GM10847 (cell line): Measurements from ENCODE around the gene GPR37L1.

ENCODE experiments used
- POLR2A ChIP-seq: IDR thresholded peaks from 2 replicates; pipeline ENCODE4 v1.6.1; 2011; ENCODE audit not compliant: insufficient read length; ENCODE audit errors: extremely low read depth

The GPR37L1 gene

DNA sequence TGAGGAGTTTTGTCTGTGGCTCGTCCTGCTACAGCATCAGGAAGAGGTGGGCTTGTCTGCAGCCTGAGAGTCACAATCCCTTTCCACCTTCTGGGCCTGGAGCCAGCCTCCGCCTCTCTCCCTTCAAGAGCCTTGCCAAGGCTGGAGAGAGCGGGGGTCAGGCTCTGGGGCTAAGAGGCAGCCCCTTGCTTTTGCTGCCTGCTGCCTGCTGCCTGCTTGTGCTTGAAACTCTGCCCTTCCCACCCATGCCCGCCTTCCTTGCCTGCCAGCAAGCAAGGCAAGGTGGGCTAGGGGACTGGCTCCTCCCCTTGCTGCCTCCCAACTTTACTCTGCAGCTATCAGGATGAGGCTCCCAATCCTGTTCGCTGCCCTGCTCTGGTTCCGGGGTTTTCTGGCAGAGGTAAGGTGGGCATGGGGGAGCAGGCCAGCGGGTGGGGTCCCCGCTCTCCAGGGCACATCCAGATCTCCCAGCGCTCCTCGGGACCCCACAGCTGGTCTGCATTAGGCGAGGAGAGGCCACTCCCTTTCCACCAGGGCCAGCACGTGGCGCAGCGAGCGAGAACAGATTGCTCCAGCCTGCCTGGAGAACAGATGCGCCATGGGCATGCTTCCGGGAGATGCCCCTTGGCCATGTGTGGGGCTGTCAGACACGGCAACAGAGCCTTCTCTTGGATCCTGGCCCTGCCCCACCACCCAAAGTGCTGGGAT, 45.1 kb downstream of the GPR37L1 start:
- TF ChIP-seq POLR2A: no peak

DNA sequence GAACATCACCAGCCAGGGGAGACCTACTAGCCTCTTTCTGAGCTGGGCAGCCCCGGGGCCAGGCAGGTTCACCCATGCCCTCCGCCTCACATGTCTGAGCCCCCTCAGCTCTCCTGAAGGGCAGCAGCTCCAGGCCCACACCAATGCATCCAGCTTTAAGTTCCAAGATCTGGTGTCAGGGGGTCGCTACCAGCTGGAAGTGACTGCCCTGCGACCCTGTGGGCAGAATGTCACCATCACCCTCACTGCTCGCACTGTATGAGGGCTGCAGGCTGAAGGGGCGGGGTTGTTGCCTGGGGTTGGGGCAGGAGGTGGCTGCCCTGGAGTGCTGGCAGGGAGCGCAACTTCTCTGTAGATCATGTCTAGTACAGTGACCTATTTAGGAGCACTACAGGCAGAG, 46.1 kb downstream of the GPR37L1 start:
- no peak for TF ChIP-seq POLR2A

DNA sequence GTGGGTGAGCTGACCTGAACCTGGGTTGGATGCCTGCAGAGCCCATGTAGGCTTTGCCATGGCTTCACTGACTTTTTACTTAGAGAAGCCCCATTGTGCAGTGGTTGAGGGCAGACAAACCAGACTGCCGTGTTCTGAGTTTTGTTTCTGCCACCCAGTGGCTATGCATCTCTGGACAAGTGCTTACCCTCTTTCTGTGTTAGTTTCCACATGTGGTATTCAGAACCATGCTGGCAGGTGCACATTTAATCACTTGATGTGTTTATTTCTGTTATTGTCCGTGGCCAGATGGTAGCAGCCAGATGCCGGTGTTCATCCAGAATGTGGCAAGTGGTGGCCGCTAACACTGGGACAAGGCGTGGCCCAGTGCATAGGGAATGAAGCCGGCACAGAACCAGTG, 48.0 kb downstream of the GPR37L1 start:
- no peak for TF ChIP-seq POLR2A

- TF ChIP-seq POLR2A: no peak
Observed at GRCh38 chr1:202171292-202172014, 48.7 kb downstream of the GPR37L1 start.

DNA sequence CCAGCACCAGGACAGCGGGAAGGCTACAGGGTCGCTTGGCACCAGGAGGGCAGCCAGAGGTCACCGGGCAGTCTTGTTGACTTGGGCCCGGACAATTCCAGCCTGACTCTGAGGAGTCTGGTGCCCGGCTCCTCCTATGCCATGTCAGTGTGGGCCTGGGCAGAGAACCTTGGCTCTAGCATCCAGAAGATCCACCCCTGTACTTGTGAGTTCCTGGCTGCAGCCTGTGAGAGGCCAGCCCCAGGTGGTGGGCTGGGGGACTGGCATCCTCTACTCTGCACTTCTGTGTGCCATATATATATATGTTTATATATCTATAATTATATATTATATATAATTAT, 49.3 kb downstream of the GPR37L1 start:
- no peak for TF ChIP-seq POLR2A

GRCh38 chr1:202173993-202174392, 51.3 kb downstream of the GPR37L1 start:
- TF ChIP-seq POLR2A: no peak

DNA sequence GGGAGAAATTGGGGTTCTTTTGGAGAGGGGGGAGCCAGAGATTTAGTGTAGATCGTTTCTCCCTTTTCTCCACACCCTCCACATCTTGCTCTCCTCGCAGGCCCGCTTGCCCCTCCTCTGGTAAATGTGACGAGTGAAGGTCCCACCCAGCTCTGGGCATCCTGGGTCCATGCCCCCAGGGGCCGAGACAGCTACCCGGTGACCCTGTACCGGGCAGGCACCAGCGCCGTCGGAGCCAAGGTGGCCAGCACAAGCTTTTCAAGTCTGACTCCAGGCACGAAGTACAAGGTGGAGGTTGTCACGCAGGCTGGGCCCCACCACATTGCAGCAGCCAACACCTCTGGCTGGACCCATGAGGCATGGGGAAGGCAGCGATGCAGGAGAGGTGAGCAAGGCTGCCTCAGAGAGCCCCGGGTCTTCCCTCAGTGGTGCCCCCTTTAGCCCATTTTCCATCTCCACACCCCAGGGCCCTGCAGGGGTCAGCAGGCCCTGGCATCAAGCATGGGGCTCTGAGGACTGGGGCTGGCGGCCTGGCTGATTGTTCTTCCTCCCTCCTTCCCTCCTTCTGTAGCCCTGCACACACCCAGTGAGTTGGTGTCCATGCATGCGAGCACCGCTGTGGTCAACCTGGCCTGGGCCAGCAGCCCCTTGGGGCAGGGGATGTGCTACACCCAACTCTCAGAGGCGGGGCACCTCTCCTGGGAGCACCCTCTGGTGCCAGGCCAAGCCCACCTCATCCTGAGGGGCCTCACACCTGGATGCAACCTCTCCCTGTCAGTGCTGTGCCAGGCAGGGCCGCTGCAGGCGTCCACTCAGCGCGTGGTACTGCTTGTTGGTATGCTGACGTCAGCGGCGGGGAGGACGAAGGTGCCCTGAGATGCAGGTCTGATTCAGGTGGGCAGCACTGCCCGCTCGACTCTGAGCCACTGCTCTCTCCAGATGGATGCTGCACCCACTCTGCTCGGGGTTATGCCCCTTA, 54.5 kb downstream of the GPR37L1 start:
- no peak for TF ChIP-seq POLR2A

GRCh38 chr1:202179828-202180750, 57.4 kb downstream of the GPR37L1 start:
- no peak for TF ChIP-seq POLR2A

- TF ChIP-seq POLR2A: no peak
Observed at GRCh38 chr1:202181586-202181985, 58.9 kb downstream of the GPR37L1 start.

DNA sequence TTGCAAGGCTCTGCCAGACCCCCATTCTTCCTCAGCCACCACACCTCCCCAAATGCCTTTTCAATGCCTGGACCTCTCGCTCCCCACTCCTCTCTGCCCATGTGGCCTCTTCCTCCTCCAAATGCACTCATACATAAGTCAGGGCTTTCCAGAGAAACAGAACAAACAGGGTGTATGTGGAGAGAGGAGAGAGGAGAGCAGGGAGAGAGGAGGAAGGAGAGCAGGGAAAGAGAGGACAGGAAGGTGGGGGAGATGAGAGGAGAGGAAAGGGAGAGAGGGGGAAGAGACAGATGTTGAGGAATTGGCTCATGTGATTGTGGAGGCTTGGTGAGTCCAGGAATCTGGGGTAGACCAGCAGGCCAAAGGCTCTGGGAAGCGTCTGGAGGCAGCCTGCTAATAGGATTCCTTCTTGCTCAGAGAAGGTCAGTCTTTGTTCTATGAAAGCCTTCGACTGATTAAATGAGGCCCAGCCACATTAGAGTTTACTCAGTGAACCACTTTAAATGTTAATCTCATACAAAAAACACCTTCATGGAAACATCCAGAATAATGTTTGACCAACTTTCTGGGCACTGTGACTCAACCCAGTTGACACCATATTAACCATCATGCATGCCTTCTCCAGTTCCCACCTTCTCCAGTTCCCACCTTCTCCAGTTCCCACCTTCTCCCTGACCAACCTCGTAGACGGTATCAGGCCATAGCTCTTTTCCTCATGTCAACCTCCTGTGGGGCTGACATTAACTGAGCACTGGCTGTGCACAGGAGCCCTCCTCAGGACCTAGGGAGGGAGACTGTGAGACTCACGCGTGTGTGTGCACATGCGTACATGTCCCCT, 59.5 kb downstream of the GPR37L1 start:
- no peak for TF ChIP-seq POLR2A
